ENCODE measurements around the gene GPR55.

Gene GPR55

DNA sequence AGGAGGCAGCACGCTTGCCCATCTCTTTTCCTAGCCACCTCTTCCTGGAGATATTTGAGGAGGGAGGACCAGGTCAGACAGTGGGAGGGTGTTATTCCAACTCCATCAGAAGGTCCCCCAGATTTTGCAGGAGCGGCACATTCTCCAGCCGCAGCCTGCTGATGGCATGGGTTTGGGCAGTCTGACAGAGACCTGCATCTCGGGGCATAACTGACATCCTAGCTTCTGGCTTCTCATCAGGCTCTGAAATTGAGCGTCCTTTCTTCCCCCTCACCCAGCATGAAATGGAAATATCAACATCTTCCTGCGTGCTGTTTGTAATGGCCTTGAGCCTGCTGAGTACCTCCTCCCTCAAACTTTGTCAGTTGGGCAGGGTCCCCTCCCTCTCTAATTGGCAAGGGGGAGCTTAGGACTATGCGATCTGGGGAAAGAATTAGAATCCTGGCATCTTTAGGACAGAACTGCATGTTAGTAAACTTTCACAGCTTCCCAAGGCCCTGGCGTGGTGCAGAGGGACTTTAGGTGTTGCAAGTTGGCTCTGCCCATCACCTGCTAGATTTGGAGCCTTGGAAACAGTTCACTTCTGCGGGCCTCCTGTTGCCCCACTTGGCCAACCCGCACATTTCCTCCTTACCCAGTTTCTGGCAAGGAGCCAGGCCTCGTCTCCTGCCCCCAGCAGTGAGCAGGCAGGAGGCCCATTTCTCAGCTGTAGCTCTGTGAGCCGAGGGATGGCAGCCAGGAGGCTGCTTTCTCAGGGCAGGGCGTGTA is 58.1 kb downstream of the GPR55 start (continued):
- no peak for TF ChIP-seq KLF9 (tag by site-specific recombination; IDR thresholded peaks at IDR 0.05; ENCODE audit: low read depth)
- TF ChIP-seq GLIS1 (tag by site-specific recombination; IDR thresholded peaks at IDR 0.05) = peak; percentile 95
- no peak for TF ChIP-seq ZNF214 (tag by site-specific recombination; IDR thresholded peaks at IDR 0.05; ENCODE audit: borderline replicate concordance)
- no peak for TF ChIP-seq ZNF488 (tag by site-specific recombination; IDR thresholded peaks at IDR 0.05)
- TF ChIP-seq ZNF791 (tag by site-specific recombination; IDR thresholded peaks at IDR 0.05) = no peak
- no peak for TF ChIP-seq ZNF707 (tag by site-specific recombination; IDR thresholded peaks at IDR 0.05)
- TF ChIP-seq ZNF521 (tag by site-specific recombination; IDR thresholded peaks at IDR 0.05) = no peak
- no peak for TF ChIP-seq ZNF221 (tag by site-specific recombination; IDR thresholded peaks at IDR 0.05; ENCODE audit: borderline replicate concordance)
- TF ChIP-seq ZNF692 (tag by site-specific recombination; IDR thresholded peaks at IDR 0.05) = peak; percentile 85
- no peak for TF ChIP-seq ZNF580 (tag by site-specific recombination; IDR thresholded peaks at IDR 0.05)
- no peak for TF ChIP-seq ZNF747 (tag by site-specific recombination; IDR thresholded peaks at IDR 0.05)
- TF ChIP-seq ZFHX2 (tag by site-specific recombination; conservative IDR thresholded peaks at IDR 0.05) = no peak
- no peak for TF ChIP-seq ZNF266 (tag by site-specific recombination; IDR thresholded peaks at IDR 0.05; ENCODE audit: low read depth)
- TF ChIP-seq ZNF140 (tag by site-specific recombination; IDR thresholded peaks at IDR 0.05) = no peak
- TF ChIP-seq ZNF624 (tag by site-specific recombination; IDR thresholded peaks at IDR 0.05) = no peak
- TF ChIP-seq KLF16 (tag by site-specific recombination; IDR thresholded peaks at IDR 0.05) = no peak
- no peak for TF ChIP-seq PRDM1 (tag by site-specific recombination; IDR thresholded peaks at IDR 0.05)
- TF ChIP-seq ZXDB (tag by site-specific recombination; IDR thresholded peaks at IDR 0.05) = no peak; the same call in 1 of the 2 replicates
- no peak for TF ChIP-seq ZNF341 (tag by site-specific recombination; IDR thresholded peaks at IDR 0.05; ENCODE audit: low read depth)
- TF ChIP-seq, protein P1, sequence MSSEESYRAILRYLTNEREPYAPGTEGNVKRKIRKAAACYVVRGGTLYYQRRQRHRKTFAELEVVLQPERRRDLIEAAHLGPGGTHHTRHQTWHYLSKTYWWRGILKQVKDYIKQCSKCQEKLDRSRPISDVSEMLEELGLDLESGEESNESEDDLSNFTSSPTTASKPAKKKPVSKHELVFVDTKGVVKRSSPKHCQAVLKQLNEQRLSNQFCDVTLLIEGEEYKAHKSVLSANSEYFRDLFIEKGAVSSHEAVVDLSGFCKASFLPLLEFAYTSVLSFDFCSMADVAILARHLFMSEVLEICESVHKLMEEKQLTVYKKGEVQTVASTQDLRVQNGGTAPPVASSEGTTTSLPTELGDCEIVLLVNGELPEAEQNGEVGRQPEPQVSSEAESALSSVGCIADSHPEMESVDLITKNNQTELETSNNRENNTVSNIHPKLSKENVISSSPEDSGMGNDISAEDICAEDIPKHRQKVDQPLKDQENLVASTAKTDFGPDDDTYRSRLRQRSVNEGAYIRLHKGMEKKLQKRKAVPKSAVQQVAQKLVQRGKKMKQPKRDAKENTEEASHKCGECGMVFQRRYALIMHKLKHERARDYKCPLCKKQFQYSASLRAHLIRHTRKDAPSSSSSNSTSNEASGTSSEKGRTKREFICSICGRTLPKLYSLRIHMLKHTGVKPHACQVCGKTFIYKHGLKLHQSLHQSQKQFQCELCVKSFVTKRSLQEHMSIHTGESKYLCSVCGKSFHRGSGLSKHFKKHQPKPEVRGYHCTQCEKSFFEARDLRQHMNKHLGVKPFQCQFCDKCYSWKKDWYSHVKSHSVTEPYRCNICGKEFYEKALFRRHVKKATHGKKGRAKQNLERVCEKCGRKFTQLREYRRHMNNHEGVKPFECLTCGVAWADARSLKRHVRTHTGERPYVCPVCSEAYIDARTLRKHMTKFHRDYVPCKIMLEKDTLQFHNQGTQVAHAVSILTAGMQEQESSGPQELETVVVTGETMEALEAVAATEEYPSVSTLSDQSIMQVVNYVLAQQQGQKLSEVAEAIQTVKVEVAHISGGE (tag by site-specific recombination; conservative IDR thresholded peaks at IDR 0.05; ENCODE audit: low read depth) = no peak
- no peak for TF ChIP-seq ZNF473 (tag by site-specific recombination; IDR thresholded peaks at IDR 0.05)
- TF ChIP-seq SCRT2 (tag by site-specific recombination; IDR thresholded peaks at IDR 0.05) = peak; percentile 82
- no peak; the same call in 1 of the 2 replicates for TF ChIP-seq ZNF366 (tag by site-specific recombination; conservative IDR thresholded peaks at IDR 0.05)
- no peak for TF ChIP-seq ZNF677 (tag by site-specific recombination; IDR thresholded peaks at IDR 0.05)
- no peak for TF ChIP-seq ZBTB6 (tag by site-specific recombination; IDR thresholded peaks at IDR 0.05)
- no peak for TF ChIP-seq ZNF335 (tag by site-specific recombination; conservative IDR thresholded peaks at IDR 0.05)
- no peak for TF ChIP-seq ZNF777 (tag by site-specific recombination; IDR thresholded peaks at IDR 0.05; ENCODE audit: borderline replicate concordance)
- no peak for TF ChIP-seq ZBTB26 (tag by site-specific recombination; optimal IDR thresholded peaks at IDR 0.05)
- TF ChIP-seq KLF10 (tag by site-specific recombination; IDR thresholded peaks at IDR 0.05) = peak; percentile 55; the same call in 1 of the 2 replicates
- no peak for TF ChIP-seq BCL11A (tag by site-specific recombination; IDR thresholded peaks at IDR 0.05; ENCODE audit: low read depth)
- TF ChIP-seq ZNF223 (tag by site-specific recombination; IDR thresholded peaks at IDR 0.05) = no peak
